ENCODE results near the gene VSTM2L.
"Not testable (repeated sequence)": the region's sequence is repeated elsewhere in the genome, so short reads cannot be mapped to it uniquely, and the experiment has no call there.

Gene VSTM2L, protein sequence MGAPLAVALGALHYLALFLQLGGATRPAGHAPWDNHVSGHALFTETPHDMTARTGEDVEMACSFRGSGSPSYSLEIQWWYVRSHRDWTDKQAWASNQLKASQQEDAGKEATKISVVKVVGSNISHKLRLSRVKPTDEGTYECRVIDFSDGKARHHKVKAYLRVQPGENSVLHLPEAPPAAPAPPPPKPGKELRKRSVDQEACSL

DNA sequence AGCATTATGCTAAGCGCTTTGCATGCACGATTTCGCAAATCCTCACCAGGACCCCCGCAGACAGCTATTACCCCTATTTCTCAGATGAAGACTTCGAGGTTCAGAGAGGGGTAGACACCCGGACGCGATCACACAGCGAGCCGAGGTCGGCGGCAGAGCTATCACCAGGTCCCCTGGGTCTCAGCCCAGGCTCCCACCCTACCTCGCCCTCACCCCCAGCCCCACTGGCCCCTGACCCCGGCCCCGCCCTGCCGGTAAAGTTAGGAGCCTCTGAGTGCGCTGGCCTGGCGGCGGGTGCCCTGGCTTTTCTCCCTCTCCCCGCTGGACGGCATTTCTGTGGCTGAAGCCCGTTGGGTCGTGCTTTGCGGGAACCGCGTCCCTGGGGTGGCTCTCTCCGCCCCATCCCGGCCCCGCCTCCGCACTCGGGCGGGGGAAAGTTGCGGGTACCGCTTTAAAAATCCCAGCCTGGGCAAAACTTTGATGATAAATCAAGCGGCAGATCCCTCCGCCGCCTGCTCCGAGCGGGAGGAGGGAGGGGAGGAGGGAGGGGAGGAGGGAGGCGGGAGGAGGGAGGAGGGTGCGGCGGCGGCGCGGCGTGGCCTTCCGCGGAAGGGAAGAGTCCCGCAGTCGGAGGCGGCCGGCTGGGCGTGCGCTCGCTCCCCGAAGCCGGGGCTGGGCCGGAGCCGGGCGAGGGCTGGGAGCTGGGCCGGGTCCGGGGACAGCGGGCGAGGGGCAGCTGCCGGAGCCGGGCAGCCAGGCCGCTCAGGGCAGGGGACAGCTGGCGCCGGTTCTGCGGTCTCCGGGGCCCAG is at the start of gene VSTM2L:
Gene VSTM2L, plus strand, starts transcription at position 624 of the 810 bp plus-strand sequence. CDS start 224 bp downstream, outside the sequence.
- no peak for DNase-seq (ENCODE audit: low read depth, low spot score)
- no peak within 1 kb of the TSS for H3K27ac ChIP-seq

DNA sequence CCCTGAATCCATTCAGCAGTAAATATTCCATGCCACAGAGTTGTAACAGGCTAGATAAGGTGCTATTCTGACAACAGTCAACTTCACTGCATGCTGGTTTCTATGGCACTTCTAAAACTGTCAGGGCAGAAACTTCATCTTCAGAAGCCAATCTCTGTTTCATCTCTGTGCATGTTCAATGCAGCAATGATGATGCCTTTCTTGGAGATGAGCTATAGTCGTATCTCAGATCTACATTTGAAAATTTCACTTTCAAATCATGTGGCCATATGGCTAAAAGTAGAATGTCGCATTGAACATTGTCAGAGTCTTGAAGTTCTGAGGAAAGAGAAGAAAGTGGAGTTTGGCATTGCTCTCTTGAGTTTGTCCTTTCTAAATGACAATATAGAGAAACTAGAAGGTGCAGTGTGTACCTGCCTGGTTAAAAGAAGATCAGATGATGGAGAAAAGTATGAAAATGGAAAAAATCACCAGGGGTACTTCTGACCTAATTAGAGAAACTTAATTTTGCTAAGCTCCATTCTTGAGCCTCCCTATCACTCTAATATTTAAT is 49.0 kb upstream of the VSTM2L start:
- DNase-seq (ENCODE audit: low read depth, low spot score): no peak
- no peak overlapping the region for H3K27ac ChIP-seq

DNA sequence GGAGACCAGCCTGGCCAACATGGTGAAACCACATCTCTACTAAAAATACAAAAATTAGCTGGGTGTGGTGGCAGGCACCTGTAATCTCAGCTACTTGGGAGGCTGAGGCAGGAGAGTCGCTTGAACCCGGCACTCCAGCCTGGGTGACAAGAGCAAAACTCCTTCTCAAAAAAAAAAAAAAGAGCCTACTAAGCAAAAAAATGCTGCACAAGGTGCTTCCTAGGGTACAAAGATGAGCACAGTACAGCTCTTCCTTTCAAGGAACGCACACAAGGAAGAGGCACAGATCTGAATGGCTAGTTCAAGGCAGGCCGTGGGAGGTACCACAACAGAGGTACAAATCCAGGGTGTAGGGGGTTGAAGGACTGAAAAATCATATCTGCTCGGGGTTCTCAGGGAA is 46.9 kb upstream of the VSTM2L start:
- not testable (repeated sequence) for H3K27ac ChIP-seq; DNase-seq (ENCODE audit: low read depth, low spot score)

DNA sequence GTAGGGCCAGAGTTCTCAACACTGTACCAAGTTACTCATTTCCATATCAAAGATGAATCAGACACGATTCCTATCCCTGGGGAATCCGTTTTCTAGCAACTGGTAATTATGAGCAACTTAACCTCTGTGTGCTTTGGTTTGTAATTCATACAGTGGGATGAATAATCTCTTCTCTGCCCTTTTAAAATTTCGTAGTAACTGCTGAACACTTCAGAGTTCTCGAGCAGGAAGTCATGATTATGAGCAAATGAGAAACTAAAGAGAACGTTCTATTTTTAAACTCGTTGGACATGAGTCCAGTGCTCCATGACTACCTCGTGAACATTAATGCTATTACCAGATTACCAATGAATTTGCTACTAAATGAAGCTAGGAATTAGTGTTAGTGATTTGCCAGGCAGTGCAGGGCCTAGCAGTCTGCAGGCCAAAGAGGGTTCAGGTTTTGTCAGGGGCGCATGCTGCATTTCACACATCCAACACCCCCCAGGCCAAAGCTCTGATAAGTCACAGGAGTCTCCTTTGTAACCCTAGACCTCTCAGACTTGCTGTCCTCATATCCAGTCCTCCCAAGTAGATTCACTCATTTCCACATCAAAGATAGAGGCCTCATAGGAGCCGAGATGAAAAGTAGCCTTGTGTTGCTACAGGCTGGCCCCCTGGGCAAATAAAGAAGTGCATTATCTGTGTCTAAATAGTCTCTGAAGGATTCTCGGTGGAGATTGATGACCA is 45.8 kb upstream of the VSTM2L start:
- no peak for DNase-seq (ENCODE audit: low read depth, low spot score)
- no peak overlapping the region for H3K27ac ChIP-seq

DNA sequence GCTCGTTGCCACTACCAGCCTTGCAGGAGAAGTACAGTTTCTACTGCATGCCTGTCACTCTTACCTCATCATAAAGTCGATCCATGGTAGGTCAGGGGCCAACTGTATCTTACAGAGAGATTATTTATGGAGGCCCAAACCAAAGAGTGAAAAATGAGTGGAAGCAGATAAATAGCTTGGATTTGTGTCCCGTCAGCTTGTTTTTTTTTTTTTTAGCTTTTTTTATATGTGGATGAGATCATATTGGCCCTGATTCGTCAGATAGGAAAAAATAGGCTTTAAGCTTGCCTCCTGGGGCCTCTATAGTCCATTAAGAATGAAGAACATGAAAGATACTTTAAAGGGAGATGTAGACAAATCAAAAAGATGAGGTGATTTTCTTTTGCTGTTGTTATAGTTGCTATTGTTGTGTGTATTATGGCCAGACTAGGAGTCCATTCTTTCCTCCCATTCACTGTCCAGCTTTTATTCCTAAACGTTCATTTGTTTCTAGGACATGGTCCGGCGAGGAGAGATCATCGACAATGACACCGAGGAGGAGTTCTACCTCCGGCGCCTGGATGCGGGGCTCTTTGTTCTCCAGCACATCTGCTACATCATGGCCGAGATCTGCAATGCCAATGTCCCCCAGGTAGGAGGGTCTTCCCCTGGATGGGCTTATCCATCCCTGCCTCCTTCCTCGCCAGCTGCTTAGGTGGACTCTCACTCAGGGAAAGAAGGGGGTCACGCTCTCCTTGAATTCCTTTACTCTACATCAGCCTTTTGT is 43.3 kb upstream of the VSTM2L start:
- DNase-seq (ENCODE audit: low read depth, low spot score): no peak
- H3K27ac ChIP-seq: no peak overlapping the region

DNA sequence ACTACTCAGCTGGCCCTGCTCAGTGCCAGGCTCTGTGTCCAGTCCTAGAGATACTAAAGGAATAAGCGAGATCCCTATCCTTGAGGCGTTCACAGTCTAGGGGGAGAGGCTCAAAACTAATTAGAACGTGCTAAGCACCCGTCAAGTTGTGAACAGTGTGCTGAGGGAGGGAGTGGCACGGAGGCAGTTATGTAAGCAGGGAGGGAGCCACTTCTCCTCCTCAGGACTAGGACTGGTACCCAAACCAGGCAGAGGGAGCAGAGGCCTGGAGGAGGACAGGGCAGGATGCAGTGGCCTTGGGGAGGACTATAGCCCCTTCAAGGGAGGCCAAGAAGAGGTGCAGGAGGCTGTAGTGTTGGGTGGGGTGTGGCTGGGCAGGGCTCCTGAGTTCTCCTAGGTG is 39.6 kb upstream of the VSTM2L start:
- no peak for DNase-seq (ENCODE audit: low read depth, low spot score)
- no peak overlapping the region for H3K27ac ChIP-seq

DNA sequence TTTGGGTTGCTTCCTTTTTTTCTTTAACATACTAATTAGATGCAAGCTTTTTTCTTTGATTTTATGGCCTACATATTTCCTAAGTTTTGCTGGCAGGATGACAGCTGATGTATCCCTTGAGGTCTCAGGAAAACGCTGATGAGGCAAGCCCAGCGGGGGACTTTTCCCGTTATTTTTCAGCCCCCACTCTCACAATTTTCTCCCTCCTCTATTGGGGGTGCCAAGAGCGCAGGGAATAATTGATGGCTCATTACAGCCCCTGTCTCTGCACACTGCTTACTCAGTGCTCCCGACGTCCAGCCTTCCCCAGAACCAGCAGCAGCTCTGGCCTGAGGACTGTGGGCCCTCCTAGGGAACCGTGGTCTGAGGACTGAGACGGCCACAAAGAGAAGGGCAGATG is 38.6 kb upstream of the VSTM2L start:
- H3K27ac ChIP-seq: no peak overlapping the region
- DNase-seq (ENCODE audit: low read depth, low spot score): no peak

DNA sequence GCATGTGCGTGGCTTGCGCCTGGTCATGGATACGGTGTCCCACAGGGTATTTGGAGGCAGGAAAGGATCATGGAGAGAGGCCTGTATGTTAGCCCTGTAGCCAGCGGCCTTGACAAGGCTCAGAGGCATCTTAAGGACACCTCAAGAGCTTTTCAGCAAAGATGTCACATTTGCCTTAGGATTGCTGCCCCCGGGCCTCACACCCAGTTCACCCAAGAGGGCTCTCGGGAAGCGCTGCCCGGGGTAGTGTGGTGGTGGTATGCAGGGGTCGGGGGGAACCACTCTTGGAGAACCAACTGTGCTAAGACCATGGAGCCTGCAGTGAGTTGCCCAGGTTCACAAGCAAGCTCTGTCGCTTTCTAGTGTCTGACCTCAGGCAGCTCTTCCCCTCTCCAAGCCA is 36.9 kb upstream of the VSTM2L start:
- H3K27ac ChIP-seq: no peak overlapping the region
- no peak for DNase-seq (ENCODE audit: low read depth, low spot score)

DNA sequence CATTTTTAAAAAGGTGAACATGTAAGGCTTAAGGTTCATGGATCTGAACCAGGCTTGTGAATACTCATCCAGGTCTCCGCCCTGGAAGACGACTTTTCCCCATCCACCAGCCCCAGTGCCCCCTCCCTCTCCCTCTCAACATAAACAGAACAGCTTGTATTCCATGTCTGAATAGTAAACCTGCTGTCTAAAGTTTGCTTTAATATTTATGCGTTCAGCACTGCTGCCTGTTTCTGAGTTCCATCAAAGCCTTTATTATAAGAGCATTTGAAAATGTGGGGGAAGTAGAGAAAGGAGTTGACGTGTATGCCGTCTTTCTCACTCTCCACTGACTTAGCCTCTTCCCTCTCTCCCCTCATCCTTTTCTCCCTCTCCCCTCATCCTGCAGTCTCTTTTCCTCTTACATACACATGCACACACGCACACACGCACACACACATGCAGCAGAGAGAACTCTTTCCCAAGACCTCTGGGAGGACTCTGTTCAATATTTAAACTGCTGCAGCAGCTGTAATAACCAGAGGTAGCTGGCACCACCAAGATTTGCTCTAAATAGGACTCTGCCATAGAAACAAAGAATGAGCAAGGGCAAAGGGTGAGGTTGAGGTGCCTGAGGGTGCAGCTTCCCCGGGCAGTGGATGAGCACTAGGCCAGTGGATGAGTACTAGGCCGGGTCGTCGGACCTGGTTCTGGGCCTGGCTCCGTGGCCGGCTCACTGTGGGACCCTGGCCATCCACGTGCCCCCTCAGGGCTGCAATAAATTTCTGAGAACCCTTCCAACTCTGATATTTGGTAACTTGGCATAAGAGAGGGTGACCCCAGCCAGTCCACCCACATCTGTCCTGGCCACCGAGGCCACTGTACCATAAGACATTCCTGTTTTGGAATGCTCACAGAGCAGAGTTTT is 35.4 kb upstream of the VSTM2L start:
- H3K27ac ChIP-seq: no peak overlapping the region
- no peak for DNase-seq (ENCODE audit: low read depth, low spot score)

DNA sequence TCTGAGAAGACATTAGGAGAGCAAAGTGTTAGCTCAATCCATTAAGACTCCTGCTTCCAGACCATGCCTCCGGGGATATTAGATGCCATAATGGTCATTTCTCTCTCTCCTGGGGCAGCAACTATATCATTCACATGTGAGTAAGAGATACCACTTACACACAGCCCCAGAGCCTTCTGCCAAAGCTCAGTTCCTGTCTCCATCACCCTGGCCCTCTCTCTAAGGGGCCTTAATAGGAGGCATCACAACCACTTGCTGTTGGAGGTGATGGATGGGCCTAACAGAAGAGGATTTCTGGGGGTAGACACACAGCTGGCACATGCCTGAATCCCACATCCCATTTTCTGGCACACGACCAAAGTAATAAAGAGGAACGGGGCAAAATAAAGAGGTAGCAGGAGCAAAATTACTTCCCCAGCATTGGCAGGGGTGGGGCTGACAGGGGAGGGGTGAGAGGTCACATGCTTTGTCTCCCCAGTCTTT is 34.0 kb upstream of the VSTM2L start:
- no peak overlapping the region for H3K27ac ChIP-seq
- DNase-seq (ENCODE audit: low read depth, low spot score): no peak

DNA sequence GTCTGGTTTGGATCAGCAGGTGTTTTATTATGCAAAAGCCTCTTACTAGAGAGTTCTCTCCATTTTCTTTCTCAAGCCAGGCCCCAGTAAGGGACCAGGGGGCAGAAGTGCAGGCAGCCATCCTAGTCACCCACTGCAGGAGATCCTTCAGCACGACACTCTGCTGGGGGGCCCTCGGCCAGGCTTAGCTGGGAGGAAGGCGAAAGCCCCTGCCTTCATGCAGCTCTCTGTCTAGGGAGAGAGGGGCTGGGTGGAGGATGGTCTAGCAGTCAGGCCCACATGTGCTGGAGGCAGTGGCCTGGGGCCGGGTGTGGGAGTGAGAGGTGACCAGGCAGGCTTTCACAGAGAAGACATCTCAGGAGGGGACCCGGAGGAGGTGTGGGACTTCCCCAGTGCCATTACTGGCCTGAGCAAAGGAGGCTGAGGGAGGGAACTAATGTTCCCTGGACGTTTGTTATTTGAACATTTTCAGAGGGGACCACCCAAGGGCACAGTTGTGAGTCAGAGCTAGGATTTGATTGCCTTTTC is 33.5 kb upstream of the VSTM2L start:
- no peak for DNase-seq (ENCODE audit: low read depth, low spot score)
- no peak overlapping the region for H3K27ac ChIP-seq

DNA sequence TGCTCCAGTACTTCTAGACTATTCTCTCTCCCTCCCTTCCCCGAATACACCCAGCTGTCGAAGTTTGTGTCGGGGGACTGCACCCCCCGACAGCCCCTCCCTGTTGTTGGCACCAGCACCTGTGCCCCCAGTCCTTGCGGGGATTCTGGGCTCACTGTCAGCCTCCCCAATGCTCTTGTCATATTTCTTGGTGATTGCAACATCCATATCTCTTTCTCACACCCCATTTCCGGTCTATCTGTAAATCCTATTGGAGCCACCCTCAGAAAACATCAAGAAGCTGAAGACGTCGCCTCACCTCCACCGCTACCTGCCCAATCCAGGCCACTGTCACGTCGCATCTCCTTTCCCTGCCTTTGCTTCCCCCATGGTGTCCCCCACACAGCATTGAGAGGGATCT is 32.6 kb upstream of the VSTM2L start:
- H3K27ac ChIP-seq: no peak overlapping the region

DNA sequence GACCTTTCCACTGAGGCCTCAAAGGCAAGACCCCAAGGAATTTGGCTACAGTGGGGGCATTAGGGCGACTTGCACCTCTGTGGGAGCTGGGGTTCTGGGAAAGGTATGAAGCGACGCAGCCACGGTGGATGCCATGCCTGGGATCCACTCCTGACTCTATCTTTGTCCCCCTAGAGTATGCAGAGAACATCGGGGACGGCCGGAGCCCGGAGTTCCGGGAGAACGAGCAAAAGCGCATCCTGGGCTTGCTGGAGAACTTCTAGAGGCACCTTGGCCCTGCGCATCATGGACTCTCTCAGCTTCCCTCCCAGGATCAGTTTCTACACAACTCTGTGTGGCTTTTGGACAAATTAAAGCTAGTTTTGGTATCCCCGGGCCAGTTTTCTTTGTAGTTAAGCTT is 31.2 kb upstream of the VSTM2L start:
- no peak for DNase-seq (ENCODE audit: low read depth, low spot score)
- no peak overlapping the region for H3K27ac ChIP-seq

More for the DNA sequence above, 32.6 kb upstream of the VSTM2L start:
- DNase-seq (ENCODE audit: low read depth, low spot score): no peak

DNA sequence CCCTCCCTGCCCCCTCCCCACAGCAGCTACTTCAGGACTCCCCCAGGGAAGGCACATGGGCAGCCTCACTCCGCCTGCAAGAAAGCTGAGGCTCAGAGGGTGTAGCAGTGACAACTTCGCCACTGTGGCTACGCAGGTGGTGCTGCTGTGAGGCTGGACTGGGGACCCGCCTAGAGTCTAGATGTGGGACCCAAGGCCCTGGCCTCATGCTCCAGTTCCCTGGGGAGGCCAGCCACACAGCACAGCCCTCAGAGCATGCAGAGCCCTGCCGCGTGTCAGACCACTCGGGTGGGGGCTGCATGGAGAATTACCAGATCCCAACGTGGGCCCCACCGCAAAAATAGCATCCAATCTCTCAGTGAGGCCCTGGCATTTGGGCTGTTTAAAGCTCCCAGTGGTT is 30.8 kb upstream of the VSTM2L start:
- H3K27ac ChIP-seq: no peak overlapping the region

DNA sequence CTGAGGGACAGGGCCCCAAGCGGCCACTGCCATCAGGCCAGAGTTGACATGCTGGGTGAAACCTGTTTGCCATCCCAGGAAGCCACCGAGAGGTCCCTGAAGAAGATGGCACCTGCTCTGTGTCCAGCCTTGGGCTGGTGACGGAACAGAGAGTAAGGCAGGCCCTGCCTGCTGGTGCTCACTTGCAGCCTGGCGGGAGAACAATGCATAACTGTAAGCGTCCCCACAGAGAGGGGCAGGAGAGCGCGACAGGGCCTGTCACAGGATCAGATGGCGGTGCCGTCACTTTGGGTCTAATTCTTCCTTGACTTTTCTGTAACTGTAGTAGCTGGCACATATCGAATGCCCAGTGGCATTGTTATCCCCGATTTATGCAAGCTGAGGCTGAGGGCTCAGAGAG is 29.0 kb upstream of the VSTM2L start:
- DNase-seq (ENCODE audit: low read depth, low spot score): no peak
- no peak overlapping the region for H3K27ac ChIP-seq

More for the DNA sequence above, 30.8 kb upstream of the VSTM2L start:
- DNase-seq (ENCODE audit: low read depth, low spot score): no peak

DNA sequence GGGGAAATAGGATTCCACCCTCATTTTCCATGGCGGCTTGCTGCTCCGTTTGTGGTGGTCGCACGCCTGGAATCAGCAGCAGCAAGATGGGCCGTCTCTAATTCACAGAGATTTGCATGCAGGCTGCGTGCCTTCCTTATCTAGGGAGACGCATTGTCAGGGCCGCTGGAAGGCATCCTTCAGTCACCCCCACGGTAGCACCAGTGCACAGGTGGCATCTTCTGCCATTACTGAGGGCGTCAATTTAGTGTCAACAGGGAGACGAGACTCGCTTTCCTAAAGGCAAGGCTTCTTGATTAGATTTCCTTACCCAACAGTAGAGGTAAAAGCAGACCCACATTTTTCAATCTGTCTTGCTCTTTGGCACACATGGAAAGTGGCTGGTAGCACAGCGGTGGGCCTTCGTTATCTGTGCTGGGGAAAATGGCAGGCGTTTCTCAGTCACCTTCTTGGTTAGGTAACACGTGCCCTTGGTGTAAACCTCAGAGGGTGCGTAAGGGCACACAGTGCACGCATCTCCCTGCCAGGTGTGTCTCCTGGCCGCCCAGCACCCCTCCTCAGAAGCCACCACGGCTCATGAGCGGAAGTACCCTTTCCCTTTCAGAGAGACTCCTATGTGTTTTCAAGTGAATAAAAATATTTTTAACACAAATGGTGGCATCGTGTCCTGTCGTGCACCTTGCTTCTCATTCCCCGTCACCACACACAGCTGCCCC is 27.3 kb upstream of the VSTM2L start:
- no peak overlapping the region for H3K27ac ChIP-seq
- DNase-seq (ENCODE audit: low read depth, low spot score): no peak

DNA sequence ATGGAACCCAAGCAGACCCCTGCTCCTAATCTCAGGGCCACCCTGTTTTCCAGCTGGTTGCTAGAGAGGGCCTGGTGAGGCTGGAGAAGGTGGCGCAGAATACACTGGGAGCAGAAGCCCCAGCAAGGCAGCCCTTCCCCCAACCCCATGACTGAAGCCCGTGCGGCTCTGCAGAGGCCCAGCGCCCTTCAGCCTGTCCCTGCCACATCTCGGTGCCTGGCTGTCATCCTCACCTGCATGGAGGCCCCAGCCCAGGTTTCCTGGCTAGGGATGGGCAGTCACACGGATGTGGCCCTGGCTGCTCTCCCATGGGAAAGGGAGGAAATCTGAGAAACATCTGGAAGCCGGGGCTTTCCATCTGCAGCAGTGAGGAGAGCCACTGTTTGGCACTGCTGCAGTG is 26.1 kb upstream of the VSTM2L start:
- no peak for DNase-seq (ENCODE audit: low read depth, low spot score)
- H3K27ac ChIP-seq: no peak overlapping the region

Measured in epithelial cell of prostate (primary cell).